Muscle of arm (tissue), 12 donors: ENCODE measurements around the gene PPP4R1. TPM values are rescaled to one million over a fixed set of nuclear protein-coding genes. Genes with fewer than 3 reads are reported as not detected.

Experiments used
- DNase-seq: peaks from one replicate; pipeline ENCODE4 v3.0.0-alpha.2; 2013
- polyA plus RNA-seq, 12 donors: library from polyadenylated mRNA; unstranded; fragments of 120-200 nt; gene quantifications; one replicate each; pipeline ENCODE4 v1.2.1, GENCODE V29; 2013; ENCODE audit not compliant: insufficient read length in 12 of 12

Gene PPP4R1
- polyA plus RNA-seq, 12 donors: 50.5 to 103 (median 67.9) TPM; not detected in 1

- no peak for DNase-seq
These were observed 16.8 kb downstream of the PPP4R1 start for GRCh38 chr18:9597609-9598008.

- peak; percentile 52 for DNase-seq
These were observed 17.4 kb downstream of the PPP4R1 start for GRCh38 chr18:9596843-9597526.

- DNase-seq: peak; percentile 80
These were observed 18.1 kb downstream of the PPP4R1 start for GRCh38 chr18:9596226-9596625.

- no peak for DNase-seq
These were observed 19.3 kb downstream of the PPP4R1 start for GRCh38 chr18:9594823-9595596.

- no peak for DNase-seq
These were observed 26.4 kb downstream of the PPP4R1 start for GRCh38 chr18:9587924-9588323.

- no peak for DNase-seq
These were observed 27.5 kb downstream of the PPP4R1 start for GRCh38 chr18:9586814-9587213.

- DNase-seq: no peak
These were observed 32.7 kb downstream of the PPP4R1 start for GRCh38 chr18:9581667-9582066.

GRCh38 chr18:9578306-9578705 is 36.1 kb downstream of the PPP4R1 start:
- DNase-seq: no peak

- DNase-seq: no peak
These were observed 37.0 kb downstream of the PPP4R1 start for GRCh38 chr18:9577361-9577760.

- DNase-seq: peak; percentile 93
These were observed 38.8 kb downstream of the PPP4R1 start for GRCh38 chr18:9575558-9575957.

- DNase-seq: no peak
These were observed 39.8 kb downstream of the PPP4R1 start for GRCh38 chr18:9574473-9575115.

GRCh38 chr18:9571546-9571945 is 42.8 kb downstream of the PPP4R1 start:
- DNase-seq: no peak

- no peak for DNase-seq
These were observed 44.1 kb downstream of the PPP4R1 start for GRCh38 chr18:9570255-9570654.

- DNase-seq: no peak
These were observed 45.2 kb downstream of the PPP4R1 start for GRCh38 chr18:9569178-9569577.

GRCh38 chr18:9568186-9568585 is 46.2 kb downstream of the PPP4R1 start:
- DNase-seq: no peak

GRCh38 chr18:9565407-9565806 is 49.0 kb downstream of the PPP4R1 start:
- DNase-seq: no peak

GRCh38 chr18:9563331-9563730 is 51.0 kb downstream of the PPP4R1 start:
- DNase-seq: no peak

GRCh38 chr18:9562584-9562983 is 51.8 kb downstream of the PPP4R1 start:
- DNase-seq: no peak

- no peak for DNase-seq
These were observed 52.6 kb downstream of the PPP4R1 start for GRCh38 chr18:9561759-9562158.

GRCh38 chr18:9559253-9559652 is 55.1 kb downstream of the PPP4R1 start:
- no peak for DNase-seq

- DNase-seq: no peak
These were observed 55.8 kb downstream of the PPP4R1 start for GRCh38 chr18:9558387-9559064.

GRCh38 chr18:9557250-9557943 is 57.0 kb downstream of the PPP4R1 start:
- no peak for DNase-seq
